ENCODE measurements around the gene ULK4.
"Not testable (repeated sequence)": the region's sequence is repeated elsewhere in the genome, so short reads cannot be mapped to it uniquely, and the experiment has no call there.

- TF ChIP-seq CTCF (conservative IDR thresholded peaks at IDR 0.05); ZFX (IDR thresholded peaks at IDR 0.05): not testable (repeated sequence)
Measured at GRCh38 chr3:41983091-41983490, 21.2 kb upstream of the ULK4 start.

All from C4-2B (cell line).